KMS-11 (cell line): ENCODE measurements around the gene ITGA5.

Source experiments
- H2AFZ ChIP-seq: fragments of 200-600 bp; sonication (generic); 2 replicates; pipeline ENCODE4 v1.6.1; 2016; ENCODE audit warnings: antibody characterized with exemption, mixed run types, low read depth
- H3K27ac ChIP-seq: fragments of 200-600 bp; sonication (generic); 2 replicates; pipeline ENCODE4 v1.6.1; 2016; ENCODE audit warnings: mild to moderate bottlenecking, mixed run types
- H3K27me3 ChIP-seq: fragments of 200-600 bp; sonication (generic); 2 replicates; pipeline ENCODE4 v1.6.1; 2017; ENCODE audit warnings: mild to moderate bottlenecking, low read depth, mixed run types, moderate library complexity; ENCODE audit not compliant: insufficient read depth
- H3K36me3 ChIP-seq: fragments of 200-600 bp; sonication (generic); 2 replicates; pipeline ENCODE4 v1.6.1; 2017; ENCODE audit warnings: mild to moderate bottlenecking, mixed run types; ENCODE audit not compliant: insufficient read depth
- H3K4me1 ChIP-seq: fragments of 200-600 bp; sonication (generic); 2 replicates; pipeline ENCODE4 v1.6.1; 2016; ENCODE audit warnings: mild to moderate bottlenecking, low read depth, mixed run types; ENCODE audit not compliant: poor library complexity, severe bottlenecking
- H3K4me2 ChIP-seq: fragments of 200-600 bp; sonication (generic); 2 replicates; pipeline ENCODE4 v1.7.0; 2016; ENCODE audit warnings: mild to moderate bottlenecking, mixed run types
- H3K4me3 ChIP-seq: fragments of 200-600 bp; sonication (generic); IDR thresholded peaks from 2 replicates; pipeline ENCODE4 v1.6.1; 2017; ENCODE audit warnings: low read depth, low read length, mixed read lengths; ENCODE audit not compliant: insufficient read depth
- H3K79me2 ChIP-seq: fragments of 200-600 bp; sonication (generic); 2 replicates; pipeline ENCODE4 v1.6.1; 2016; ENCODE audit warnings: low read depth, mixed run types; ENCODE audit not compliant: insufficient read depth
- H3K9ac ChIP-seq: fragments of 200-600 bp; sonication (generic); 2 replicates; pipeline ENCODE4 v1.6.1; 2016; ENCODE audit warnings: mild to moderate bottlenecking, mixed run types
- H4K20me1 ChIP-seq: fragments of 200-600 bp; sonication (generic); 2 replicates; pipeline ENCODE4 v1.6.1; 2016; ENCODE audit warnings: mild to moderate bottlenecking, mixed run types; ENCODE audit not compliant: insufficient read depth
- CTCF ChIP-seq: fragments of 200-600 bp; sonication (generic); conservative IDR thresholded peaks from 2 replicates; pipeline ENCODE4 v1.6.1; 2017; ENCODE audit warnings: low read depth, mild to moderate bottlenecking, antibody characterized with exemption, low read length, moderate library complexity, mixed read lengths

ITGA5 gene

DNA sequence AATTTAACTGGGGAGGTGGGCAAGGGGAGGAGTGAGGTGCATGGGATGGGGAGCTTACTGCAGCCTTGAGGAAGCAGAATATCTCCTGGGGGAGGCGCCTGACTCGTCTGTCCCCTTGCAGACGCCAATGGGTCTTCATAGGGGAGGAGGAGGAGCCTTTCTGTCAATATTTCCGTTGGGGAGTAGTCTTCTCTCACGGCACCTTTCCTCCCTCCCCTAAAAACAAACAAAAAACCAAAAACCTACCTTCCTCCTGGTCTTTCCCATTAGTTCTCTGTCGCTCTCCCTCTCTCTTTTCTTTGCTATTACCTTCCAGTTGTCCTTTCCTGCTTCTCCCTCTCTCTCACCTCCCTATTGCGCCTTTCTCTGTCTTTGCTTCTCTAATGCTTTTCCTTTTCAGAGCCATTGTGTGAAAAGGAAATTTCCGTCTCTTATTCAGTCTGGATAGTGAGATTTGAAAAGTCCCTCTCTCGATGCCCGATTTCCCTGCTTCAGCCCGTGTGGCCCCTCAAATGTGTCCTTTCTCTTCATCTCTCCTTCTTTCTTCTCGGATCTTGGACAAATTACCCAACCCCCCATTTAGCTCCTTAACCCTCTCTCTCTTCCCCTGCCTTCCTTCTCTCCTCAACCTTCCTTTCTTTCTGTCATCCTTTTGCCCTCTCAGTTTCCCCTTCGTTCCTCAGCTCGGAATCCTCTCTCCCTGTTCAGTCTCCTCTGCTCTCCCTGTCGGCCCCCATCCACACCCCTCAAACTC lies 60.7 kb downstream of the ITGA5 start:
- H3K27me3 ChIP-seq: peaks cover 26% of the 10 kb centered on the region
- no peaks in the 10 kb centered on the region for H3K36me3 ChIP-seq
- peaks cover 23% of the 10 kb centered on the region for H3K4me1 ChIP-seq
- H4K20me1 ChIP-seq: no peaks in the 10 kb centered on the region
- H3K27ac ChIP-seq: peak overlapping the region; percentile 26
- 0 out of 2 replicates have a peak, but pooled peaks have one; percentile 17 for TF ChIP-seq CTCF
- H3K79me2 ChIP-seq: no peaks in the 10 kb centered on the region
- peak overlapping the region; percentile 79 for H3K4me3 ChIP-seq
- H2AFZ ChIP-seq: peak overlapping the region; percentile 96
- peak overlapping the region; percentile 98 for H3K4me2 ChIP-seq
- H3K9ac ChIP-seq: peak overlapping the region; percentile 62

GRCh38 chr12:54357506-54358190 lies 61.4 kb downstream of the ITGA5 start:
- peak overlapping the region; percentile 98; the same call in 1 of the 2 replicates for H3K4me2 ChIP-seq
- H3K27me3 ChIP-seq: peaks cover 18% of the 10 kb centered on the region; the same call in 1 of the 2 replicates
- no peak overlapping the region for H3K9ac ChIP-seq
- TF ChIP-seq CTCF: no peak
- H2AFZ ChIP-seq: peak overlapping the region; percentile 96; the same call in 1 of the 2 replicates
- H3K4me3 ChIP-seq: no peak overlapping the region
- H3K79me2 ChIP-seq: no peaks in the 10 kb centered on the region
- no peaks in the 10 kb centered on the region for H3K36me3 ChIP-seq
- no peak overlapping the region for H3K27ac ChIP-seq
- H3K4me1 ChIP-seq: peaks cover 23% of the 10 kb centered on the region
- no peaks in the 10 kb centered on the region for H4K20me1 ChIP-seq

DNA sequence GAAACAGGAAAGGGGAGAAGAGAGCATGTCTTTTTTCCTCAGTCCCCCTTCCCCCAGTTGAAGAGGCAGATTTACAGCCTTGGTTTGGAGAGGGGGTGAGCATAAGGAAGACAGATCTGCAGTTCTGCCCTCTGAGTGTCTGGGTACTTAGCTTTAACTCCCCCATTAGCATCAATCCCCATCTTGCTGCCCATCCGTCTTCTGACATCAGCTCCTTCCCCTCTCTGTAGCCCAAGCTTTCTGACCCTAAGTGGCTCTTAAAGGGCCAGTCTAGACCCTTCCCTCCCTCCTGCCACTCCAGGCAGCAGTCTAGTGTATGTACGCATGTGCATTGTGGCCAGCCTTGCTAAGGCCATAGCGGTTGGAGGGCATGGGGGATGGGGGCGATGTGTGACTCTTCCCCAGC lies 62.1 kb downstream of the ITGA5 start:
- no peaks in the 10 kb centered on the region for H3K36me3 ChIP-seq
- H3K4me2 ChIP-seq: no peak overlapping the region
- H3K4me1 ChIP-seq: peaks cover 23% of the 10 kb centered on the region
- H3K4me3 ChIP-seq: no peak overlapping the region
- no peak overlapping the region for H3K9ac ChIP-seq
- H3K27me3 ChIP-seq: peaks cover 11% of the 10 kb centered on the region; the same call in 1 of the 2 replicates
- no peak for TF ChIP-seq CTCF
- no peak overlapping the region for H2AFZ ChIP-seq
- H3K27ac ChIP-seq: no peak overlapping the region
- H4K20me1 ChIP-seq: no peaks in the 10 kb centered on the region
- no peaks in the 10 kb centered on the region for H3K79me2 ChIP-seq

DNA sequence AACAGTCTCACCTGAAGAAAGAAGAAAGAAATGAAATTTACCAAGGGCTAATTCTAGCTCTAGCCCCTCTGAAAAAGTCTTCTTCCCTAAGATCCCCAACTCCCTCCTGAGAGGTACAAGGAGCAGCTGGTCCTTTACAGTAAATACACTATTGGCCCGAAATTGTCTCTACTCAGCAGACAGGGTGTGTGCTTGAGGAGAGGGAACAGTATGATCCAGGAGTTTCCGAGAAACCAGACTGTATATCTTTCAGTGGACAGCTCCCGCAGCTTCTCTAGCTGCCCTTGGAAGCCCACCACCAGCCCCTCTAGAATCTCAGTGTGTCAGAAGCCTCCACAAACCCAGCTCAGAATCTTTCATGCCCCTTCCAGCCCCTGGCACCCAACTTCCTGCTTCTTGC lies 62.8 kb downstream of the ITGA5 start:
- Histone ChIP-seq H3K4me3 (no peak overlapping the region), H3K4me2 (no peak overlapping the region), H3K27me3 (peaks cover 4% of the 10 kb centered on the region; the same call in 1 of the 2 replicates), H3K4me1 (peaks cover 23% of the 10 kb centered on the region), H2AFZ (no peak overlapping the region), H3K9ac (no peak overlapping the region), H3K27ac (no peak overlapping the region), H3K36me3 (no peaks in the 10 kb centered on the region), H4K20me1 (no peaks in the 10 kb centered on the region), H3K79me2 (no peaks in the 10 kb centered on the region)
- no peak for TF ChIP-seq CTCF
